Activated effector memory CD4-positive, alpha-beta T cell treated with anti-CD3 and anti-CD28 coated beads, Interleukin-2, amount 50 U/mL, for 16 hours (primary cell): ENCODE data around the gene NUP205.
"Not testable (repeated sequence)": the region's sequence is repeated elsewhere in the genome, so short reads cannot be mapped to it uniquely, and the experiment has no call there.

Source experiments
- DNase-seq: peaks from one replicate; pipeline ENCODE4 v3.0.0-alpha.2; 2020

The NUP205 gene

DNA sequence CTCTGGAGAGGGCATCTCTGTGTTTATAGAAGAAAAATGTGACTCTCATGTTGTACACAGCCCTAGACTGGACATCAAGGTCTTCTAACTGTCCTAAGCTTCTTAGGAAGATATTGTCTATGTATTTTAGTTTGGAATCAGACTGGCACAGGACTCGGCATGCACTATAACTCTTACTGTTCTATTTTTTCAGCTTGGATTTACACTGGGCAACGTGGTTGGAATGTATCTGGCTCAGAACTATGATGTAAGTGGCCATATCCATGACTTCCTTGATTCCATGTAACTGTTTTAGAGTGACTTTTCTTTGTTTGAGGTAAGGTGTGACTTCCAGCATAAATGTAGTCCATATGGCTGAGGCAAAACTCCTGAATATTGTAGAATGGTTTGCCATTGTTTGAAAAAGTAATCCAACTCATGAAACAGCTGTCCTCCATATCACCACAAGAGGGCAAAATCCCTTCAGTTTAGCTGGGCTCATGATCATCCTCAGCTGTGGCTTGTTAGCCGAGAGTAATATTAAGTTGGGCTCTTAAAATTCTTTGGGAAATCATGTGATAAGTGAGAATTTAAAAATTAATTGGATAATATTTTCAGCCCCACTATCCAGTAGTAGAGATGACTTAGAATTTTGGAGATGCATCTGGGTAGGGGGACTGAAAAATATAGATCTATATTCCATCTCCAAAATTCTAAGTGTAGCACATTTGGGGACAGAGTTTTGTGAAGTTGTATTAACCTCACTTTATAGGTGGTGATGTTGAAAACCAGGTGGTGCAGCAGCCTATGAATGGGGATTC lies 115.0 kb downstream of the NUP205 start:
- DNase-seq: no peak

DNA sequence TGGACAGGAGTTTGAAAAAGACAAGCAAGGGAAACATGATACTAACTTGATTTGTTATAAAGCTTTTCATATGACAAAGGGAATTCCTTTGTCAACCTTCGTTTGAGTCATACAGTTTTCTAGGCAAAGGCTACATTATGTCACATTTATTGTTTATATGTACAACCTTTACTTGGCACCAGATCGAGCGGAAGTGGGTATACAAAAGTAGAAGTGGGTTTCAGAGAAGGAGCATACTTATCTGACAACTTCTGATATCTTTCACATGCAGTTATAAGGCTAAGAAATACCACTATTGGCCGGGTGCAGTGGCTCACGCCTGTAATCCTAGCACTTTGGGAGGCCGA lies 115.6 kb downstream of the NUP205 start:
- no peak for DNase-seq

DNA sequence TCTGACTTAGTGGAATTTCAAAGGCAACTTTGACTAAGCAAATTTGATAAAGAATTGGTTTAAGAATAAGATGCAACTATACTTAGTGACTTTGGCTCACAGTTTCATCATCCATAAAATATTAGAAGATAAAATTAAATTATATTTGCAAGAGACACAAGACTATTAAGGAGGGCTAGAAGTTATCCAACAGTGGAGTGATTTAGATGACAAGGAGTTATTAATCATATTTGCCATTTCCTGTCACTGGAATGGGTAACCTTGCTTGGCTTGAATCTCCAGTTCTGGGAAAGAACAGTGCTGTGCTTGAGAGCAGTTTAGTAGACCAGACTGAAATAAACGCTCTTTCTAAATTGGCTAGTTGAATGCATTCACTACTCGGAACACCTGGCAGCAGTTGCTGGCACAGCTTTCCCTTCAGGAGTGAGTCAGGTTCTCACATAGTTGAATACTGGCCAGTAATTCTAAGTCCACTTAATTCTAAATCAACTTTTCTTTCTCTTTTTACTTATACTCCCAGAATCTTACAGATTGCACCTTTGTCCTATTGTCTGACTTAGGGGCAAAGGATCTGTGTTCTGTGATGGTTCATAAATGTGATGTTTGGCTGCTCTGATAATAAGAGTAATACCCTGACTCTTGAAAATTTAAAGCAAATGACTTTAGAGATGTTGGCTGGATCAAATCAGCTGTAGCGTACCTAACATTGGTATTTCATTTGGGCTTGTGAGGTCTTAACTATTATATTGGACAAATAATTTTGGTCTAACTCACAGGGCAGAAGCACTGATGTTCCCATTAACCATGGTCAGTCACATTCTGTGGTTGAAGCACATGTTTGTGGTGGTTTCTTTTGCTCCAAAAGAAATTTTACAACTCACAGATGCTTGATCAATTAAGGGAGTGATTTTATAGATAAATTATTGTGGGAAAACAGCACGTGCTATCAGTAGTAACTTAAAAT lies 121.2 kb downstream of the NUP205 start:
- no peak for DNase-seq

DNA sequence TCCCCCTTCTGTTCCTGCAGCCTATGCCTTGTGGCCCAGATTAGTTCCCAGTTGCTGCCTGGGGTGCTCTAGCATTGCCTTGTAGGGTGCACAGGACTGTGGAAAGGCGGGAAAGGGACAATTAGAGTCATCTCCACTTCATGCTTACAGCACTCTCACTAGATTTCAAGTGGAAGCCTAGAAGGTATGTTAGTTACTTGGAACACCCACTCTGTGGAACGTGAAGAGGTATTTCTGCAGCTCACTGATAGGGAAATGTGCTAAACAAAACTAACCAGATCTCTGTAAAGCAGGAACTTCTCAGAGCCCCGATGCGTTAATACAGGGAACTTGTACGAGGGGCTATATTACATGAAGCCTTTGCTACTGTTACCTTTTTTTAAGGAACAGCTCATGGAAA lies 124.0 kb downstream of the NUP205 start:
- DNase-seq: no peak

DNA sequence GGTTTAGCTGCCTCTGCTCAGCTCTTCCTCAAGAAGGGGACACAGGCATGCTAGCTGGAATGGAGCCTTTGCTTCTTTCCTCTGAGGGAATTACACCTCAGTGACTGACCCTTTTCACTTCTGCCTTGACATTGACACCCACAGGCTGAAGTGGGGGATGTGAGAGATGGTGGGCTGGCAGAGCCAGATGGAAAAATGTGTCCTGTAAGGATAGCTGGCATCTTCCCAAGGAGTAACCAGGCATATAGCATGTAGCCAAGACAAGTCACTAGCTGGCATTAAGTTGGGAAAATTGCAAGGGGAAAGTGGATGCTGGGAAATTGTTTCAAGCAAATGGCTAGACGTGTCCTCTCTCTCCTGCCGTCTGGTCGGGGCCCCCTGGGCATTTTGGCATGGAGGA lies 124.5 kb downstream of the NUP205 start:
- no peak for DNase-seq

DNA sequence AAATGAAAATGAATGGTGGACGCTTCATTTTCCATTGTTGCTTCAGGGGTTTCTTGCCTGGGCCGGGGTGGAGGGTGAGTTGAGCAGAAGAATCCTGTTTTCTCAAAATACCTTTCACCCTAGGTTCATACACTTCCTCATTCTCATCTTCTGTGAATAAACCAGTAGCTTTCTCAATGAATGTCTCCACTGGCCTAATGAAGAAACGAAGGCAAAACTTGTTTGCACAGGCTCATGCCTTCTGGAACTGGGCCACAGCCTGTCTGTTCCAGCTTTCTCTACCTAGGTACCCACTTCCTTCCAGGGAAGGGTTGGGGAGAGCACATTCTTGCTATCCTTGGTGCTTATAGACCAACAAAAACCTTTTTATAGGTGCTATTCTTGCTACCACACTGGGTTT lies 125.9 kb downstream of the NUP205 start:
- no peak for DNase-seq

DNA sequence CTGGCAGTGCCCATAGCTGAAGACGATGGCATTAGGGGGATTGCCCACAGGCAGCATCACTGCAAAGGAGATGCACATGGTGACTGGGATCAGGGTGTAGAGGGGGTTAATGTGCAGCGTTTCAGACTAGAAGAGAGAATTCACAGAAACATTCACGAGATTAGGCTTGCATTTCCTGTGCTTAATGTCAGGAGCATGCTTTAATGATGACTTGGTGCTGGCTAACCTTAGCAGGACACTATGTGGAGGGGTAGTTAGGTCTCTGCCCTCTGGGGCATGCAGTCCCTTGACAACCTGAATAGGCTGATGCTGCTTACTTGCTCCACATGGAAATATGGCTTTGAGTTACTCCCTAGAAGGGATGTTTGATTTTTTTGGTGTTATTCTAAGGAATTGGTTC lies 126.4 kb downstream of the NUP205 start:
- no peak for DNase-seq

DNA sequence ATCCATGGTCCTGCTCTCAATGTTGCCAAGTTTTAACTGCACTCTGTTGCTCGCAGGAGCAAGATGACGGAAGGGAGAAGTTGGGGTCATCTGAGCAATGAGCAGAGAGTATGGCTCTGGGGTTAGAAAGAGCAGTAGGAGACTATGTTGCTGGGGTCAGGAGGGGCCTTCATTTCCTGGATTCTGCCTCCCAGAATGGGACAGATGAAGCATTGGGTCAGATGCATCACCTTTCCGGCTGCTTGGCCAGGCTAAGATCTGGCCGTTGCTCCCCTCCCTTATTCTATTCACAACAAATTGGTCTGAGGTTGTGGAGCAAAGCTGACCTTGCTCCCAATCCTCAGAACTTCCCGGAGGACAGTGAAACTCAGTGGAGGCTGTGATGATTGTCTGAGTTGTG lies 127.0 kb downstream of the NUP205 start:
- no peak for DNase-seq

DNA sequence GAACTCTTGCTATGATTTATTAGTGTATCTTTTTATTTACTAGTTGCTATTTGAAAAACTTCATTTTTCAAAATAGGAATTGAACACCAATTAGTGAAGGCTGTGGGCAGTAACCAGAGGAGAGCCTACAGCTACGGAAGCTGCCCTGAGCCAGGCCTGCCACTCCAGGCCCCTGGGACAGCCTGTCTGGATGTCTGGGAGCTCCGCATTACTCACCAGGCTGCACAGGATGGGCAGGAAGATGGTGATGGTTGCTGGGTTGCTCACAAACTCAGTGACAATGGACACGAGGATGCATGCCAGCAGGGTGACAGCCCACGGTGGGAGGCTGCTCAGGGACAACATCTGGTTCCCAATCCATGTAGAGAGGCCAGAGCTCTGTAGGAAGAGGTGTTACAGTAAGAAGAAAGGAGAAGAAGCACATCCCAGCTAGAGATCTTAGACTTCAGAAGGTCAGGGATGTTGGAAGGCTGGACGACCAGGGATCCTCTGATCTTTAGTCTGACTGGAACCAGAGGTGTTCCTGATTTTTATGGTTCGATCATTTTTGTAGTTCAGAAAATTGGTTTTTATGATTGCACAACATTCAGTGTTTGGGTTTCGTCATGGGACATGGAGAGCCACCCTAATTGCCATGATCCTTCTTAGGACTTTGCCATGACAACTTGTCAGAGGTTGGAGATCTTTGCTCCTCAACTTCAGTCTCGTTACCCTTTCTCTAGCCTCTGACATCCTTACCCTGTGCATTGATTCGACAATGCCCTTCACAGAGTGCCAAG lies 127.8 kb downstream of the NUP205 start:
- DNase-seq: no peak

DNA sequence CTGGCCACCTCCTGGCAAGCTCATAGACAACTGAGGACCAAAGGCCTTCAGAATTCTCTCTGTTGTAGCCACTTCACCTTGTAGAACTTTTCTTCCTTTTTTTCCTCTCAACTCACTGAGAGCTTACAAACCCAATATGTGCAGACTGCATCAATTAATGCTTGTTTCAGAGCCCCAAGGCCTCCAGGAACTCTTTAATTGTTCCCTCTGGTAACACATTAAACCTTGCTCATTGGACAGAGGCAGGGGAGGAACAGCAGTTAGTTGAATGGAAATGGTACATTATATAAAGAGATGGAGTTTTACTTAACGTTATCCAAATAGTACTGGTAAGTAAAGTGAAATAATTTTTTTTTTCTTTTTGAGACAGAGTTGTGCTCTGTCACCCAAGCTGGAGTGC lies 129.7 kb downstream of the NUP205 start:
- DNase-seq: no peak

DNA sequence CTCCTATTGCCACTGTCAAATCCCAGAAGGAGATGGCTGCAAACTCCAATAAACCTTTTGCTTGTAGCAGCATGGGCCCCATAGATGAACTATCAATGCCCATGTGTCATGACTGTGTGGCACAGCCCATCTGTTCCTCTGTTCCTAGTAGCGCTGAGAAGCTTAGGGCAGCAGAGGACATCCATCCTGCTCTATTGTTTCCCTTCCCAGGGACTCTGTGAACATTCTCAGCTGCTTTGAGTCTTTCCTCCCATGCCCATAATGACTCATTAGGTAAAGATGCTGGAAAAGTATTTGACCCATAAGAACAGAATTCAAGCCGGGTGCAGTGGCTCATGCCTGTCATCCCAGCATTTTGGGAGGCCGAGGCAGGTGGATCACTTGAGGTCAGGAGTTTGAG lies 132.8 kb downstream of the NUP205 start:
- no peak for DNase-seq

DNA sequence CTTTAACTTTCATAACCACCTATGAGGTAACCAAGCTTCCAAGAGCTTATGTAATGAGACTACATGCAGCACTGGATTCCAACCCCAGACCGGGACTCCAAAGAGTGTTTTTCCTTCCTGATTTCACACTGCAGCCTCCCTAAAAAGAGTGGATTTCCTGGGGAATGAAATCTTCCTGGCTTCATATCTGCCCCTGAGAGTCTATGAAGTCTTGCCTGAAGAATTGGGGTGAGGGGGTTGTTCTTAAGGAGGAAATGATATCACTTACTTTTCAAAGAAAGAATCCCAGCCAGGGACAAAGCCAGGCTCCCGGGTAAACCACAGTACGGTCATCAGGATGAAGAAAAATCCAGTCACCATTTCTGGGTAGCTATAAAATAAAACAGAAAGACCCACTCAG lies 134.3 kb downstream of the NUP205 start:
- DNase-seq: no peak

DNA sequence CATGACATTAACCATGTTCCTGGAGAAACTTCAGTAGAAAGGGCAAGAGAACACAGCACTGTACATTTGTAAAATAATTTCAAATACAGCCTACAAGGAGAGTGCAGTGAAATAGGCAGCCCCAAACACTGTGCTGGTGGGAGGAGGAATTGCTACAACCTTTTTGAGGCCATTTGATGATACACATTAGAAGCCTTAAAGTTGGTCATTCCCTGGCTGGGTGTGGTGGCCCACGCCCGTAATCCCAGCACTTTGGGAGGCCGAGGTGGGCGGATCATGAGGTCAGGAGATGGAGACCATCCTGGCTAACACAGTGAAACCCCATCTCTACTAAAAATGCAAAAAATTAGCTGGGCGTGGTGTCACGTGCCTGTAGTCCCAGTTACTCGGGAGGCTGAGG lies 134.9 kb downstream of the NUP205 start:
- DNase-seq: not testable (repeated sequence)

DNA sequence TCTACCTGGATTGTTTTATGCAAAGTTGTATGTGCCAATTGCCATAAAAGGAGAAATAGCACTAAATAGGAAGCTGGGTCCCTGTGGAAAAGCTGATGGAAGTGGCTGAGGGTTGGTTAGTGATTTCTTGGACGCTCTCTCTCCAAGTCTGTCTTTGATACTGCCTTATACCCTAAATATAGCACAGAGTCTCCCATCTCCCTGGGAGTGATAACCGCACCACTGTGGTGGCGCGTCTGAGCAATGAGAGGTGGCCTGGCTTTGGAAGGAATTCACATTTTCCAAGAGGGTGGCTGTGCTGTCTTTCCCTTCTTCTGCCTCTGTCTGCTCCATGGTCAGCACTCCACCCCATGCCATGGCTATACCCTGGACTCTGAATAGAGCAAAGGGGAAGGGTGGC lies 135.8 kb downstream of the NUP205 start:
- no peak for DNase-seq

DNA sequence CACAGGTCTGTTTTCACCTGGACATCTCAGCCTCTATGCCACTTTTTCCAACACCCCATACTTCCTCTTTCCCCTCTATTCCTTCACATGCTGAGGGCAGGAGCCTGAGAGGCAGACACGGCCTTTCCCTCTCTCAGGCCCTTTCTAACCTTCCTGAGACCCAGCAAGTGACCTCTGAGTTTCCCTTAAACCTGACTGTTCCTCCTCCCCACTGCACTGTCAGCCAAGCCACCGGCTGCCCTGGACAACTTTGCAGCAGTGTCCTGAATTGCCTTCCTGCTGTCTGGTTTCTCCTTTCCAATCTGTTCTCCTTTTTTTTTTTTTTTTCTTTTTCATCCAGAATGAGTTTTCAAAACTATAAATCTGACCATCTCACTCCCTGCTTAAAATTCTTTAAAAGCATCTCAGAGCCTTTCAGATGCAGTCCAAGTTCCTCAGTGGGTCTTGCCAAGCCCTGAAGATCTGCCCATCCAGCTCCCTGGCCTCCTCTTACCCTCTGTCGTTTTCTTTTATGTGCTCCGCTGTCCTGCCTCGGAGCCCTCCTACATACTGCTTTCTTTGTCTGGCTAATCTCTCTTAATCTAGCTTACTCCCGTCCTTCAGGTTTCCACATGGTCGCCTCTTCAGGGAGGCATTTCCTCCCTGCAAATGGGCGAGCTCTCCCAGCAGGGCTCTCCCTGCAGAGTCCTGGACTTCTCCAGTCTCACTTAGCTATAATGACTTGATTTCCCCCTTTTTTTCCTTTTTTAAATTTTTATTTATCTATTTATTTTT lies 139.7 kb downstream of the NUP205 start:
- no peak for DNase-seq
